Neural progenitor cell (in vitro differentiated cells): ENCODE data around the gene IFNG.

Experiments
- CTCF ChIP-seq: fragments of 200-600 bp; sonication (generic); IDR thresholded peaks from 2 replicates; pipeline ENCODE4 v1.5.1; 2017; ENCODE audit warnings: antibody characterized with exemption, mild to moderate bottlenecking
- EZH2 ChIP-seq: fragments of 200-600 bp; sonication (generic); IDR thresholded peaks from 2 replicates; pipeline ENCODE4 v1.6.1; 2017; ENCODE audit warnings: antibody characterized with exemption, mild to moderate bottlenecking, moderate library complexity

GRCh38 chr12:68113644-68114043 is 45.9 kb downstream of the IFNG start:
- TF ChIP-seq CTCF (peak; percentile 48), EZH2 (no peak)
